Cardiac muscle cell (in vitro differentiated cells and primary cell): ENCODE measurements around the gene APP. TPM values are rescaled to one million over a fixed set of nuclear protein-coding genes. Genes with fewer than 3 reads are reported as not detected.

ENCODE experiments used
- DNase-seq, 2 donors: peaks; one replicate each; pipeline versions ENCODE4 v3.0.0 to v3.0.0-alpha.2; 2010 to 2017; ENCODE audit warnings: low read depth in 1 of 2, low spot score in 1 of 2
- H3K27ac ChIP-seq: fragments of 200-600 bp; sonication (generic); 2 replicates; pipeline ENCODE4 v1.5.1; 2016
- H3K27me3 ChIP-seq: fragments of 200-600 bp; sonication (generic); 2 replicates; pipeline ENCODE4 v1.6.0; 2016; ENCODE audit warnings: control low read depth
- H3K36me3 ChIP-seq: fragments of 200-600 bp; sonication (generic); 2 replicates; pipeline ENCODE4 v1.5.1; 2016; ENCODE audit warnings: control low read depth
- H3K4me1 ChIP-seq: fragments of 200-600 bp; sonication (generic); 2 replicates; pipeline ENCODE4 v1.8.1; 2017; ENCODE audit warnings: low read depth, mild to moderate bottlenecking, mixed run types
- H3K4me3 ChIP-seq: fragments of 200-600 bp; sonication (generic); 2 replicates; pipeline ENCODE4 v1.5.1; 2016; ENCODE audit warnings: mild to moderate bottlenecking
- H3K9me3 ChIP-seq: fragments of 200-600 bp; sonication (generic); 2 replicates; pipeline ENCODE4 v1.5.1; 2017; ENCODE audit warnings: low read depth, mild to moderate bottlenecking, control low read depth
- polyA plus RNA-seq: library from polyadenylated mRNA; unstranded; fragments of >200 nt; fragmentation: Nextera tagmentation; extraction: Ambion mirVana; gene quantifications from 2 replicates; pipeline ENCODE4 v1.2.1, GENCODE V29; 2016
- total RNA-seq: library from RNA; depleted of rRNA; stranded (reverse); fragments of >200 nt; gene quantifications from 2 replicates; pipeline ENCODE4 v1.2.3, GENCODE V29; 2016
- TF ChIP-seq, protein P1 (sequence below): IDR thresholded peaks from 2 replicates; pipeline ENCODE4 v1.5.1; 2012; ENCODE audit warnings: low read depth, mild to moderate bottlenecking, low read length

The APP gene
- total and polyA plus RNA-seq, 2 experiments from 2014 or later: 31.8 to 359 TPM

DNA sequence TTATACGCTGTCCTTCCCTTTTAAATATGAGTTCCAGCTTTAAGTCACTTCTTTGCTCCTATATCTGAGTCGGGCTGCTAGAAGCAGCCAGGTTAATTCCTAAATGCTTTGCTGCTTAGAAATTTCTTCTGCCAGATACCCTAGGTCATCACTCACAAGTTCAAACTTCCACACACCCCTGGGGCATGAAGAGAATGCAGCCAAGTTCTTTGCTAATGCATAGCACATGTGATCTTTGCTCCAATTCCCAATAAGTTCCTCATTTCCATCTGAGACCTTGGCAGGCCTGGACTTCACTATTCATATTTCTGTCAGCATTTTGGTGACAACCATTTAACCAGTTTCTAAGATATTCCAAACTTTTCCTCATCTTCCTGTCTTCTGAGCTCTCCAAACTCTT is 14.5 kb upstream of the APP start:
- Histone ChIP-seq H3K9me3 (no peaks in the 10 kb centered on the region), H3K36me3 (no peaks in the 10 kb centered on the region), H3K27ac (no peak overlapping the region), H3K4me1 (no peaks in the 10 kb centered on the region), H3K27me3 (no peaks in the 10 kb centered on the region), H3K4me3 (no peak overlapping the region)
- DNase-seq: no peak
- TF ChIP-seq, protein P1, sequence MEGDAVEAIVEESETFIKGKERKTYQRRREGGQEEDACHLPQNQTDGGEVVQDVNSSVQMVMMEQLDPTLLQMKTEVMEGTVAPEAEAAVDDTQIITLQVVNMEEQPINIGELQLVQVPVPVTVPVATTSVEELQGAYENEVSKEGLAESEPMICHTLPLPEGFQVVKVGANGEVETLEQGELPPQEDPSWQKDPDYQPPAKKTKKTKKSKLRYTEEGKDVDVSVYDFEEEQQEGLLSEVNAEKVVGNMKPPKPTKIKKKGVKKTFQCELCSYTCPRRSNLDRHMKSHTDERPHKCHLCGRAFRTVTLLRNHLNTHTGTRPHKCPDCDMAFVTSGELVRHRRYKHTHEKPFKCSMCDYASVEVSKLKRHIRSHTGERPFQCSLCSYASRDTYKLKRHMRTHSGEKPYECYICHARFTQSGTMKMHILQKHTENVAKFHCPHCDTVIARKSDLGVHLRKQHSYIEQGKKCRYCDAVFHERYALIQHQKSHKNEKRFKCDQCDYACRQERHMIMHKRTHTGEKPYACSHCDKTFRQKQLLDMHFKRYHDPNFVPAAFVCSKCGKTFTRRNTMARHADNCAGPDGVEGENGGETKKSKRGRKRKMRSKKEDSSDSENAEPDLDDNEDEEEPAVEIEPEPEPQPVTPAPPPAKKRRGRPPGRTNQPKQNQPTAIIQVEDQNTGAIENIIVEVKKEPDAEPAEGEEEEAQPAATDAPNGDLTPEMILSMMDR: no peak

DNA sequence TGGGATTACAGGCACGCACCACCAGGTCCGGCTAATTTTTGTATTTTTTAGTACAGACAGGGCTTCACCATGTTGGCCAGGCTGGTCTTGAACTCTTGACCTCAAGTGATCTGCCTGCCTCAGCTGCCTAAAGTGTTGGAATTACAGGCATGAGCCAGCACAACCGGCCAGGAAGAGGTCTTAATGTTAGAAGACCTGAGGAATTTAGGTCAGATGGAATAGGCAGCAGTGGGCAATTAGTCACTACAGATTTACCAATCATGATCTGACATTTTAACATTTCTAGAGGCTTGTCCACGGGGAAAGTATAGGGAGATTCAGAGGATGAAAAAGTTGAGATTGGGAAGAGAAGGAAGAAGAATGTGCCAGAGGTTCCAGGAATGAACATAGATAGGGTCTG is 8.9 kb upstream of the APP start:
- H3K27ac ChIP-seq: no peak overlapping the region
- TF ChIP-seq, protein P1: no peak
- no peaks in the 10 kb centered on the region for H3K9me3 ChIP-seq
- H3K36me3 ChIP-seq: no peaks in the 10 kb centered on the region
- H3K4me1 ChIP-seq: no peaks in the 10 kb centered on the region
- no peaks in the 10 kb centered on the region for H3K27me3 ChIP-seq
- peak in 1 of 2 donors; percentile 12 for DNase-seq
- H3K4me3 ChIP-seq: no peak overlapping the region

DNA sequence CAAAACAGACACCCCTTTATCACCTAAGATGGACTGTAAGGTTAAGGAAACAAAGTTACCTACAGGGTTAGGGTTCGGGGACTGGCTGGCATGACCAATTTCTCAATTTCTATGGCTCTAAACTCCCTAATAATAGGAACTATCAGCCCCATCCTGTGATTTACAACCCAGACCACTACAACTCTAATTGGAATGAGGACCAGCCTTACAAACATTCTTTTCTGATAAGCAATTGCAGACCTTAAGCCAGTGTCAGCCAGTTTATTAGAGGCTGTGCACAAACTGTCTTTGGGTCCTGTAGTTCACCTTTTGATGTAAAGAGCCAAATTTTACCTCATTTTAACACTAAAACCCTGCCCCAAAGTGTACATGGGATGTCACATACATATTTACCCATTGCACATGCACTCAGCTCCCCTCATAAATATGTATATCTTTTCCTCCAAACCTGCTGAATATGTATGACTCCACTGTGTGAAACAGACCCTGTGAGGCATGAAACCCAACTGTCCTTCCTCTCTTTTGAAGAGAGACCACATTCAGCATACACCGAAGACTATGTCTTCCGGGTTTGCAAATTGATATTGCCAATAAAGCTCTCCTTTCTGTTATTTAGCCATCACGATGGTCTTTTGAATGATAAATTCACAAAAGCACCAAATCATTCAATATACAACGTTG is 7.3 kb upstream of the APP start:
- H3K4me3 ChIP-seq: no peak overlapping the region
- TF ChIP-seq, protein P1: no peak
- H3K27ac ChIP-seq: no peak overlapping the region
- no peak for DNase-seq
- H3K4me1 ChIP-seq: no peaks in the 10 kb centered on the region
- H3K36me3 ChIP-seq: no peaks in the 10 kb centered on the region
- no peaks in the 10 kb centered on the region for H3K27me3 ChIP-seq
- H3K9me3 ChIP-seq: no peaks in the 10 kb centered on the region

DNA sequence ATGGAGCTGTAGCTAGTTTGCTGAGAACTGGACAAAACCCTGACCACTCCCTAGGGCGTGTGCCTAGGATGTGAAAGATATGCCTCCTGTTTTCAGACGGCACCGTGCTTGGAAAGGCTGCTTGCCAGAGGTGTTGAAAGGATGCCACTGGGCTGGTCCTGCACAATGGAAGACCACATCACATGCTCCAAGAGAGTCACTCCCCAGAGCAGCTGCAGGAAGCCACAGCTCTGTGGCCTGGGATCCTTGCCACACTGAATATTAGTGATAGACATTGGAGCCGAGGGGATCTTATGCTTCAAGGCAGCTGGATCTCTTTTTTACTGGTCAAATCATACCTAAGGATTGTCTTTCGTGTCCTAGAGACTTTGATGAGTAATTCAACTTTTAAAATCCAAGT is 6.6 kb upstream of the APP start:
- Histone ChIP-seq H3K27me3 (no peaks in the 10 kb centered on the region), H3K36me3 (no peaks in the 10 kb centered on the region), H3K27ac (no peak overlapping the region), H3K9me3 (no peaks in the 10 kb centered on the region), H3K4me3 (no peak overlapping the region), H3K4me1 (no peaks in the 10 kb centered on the region)
- TF ChIP-seq, protein P1: no peak
- no peak for DNase-seq

DNA sequence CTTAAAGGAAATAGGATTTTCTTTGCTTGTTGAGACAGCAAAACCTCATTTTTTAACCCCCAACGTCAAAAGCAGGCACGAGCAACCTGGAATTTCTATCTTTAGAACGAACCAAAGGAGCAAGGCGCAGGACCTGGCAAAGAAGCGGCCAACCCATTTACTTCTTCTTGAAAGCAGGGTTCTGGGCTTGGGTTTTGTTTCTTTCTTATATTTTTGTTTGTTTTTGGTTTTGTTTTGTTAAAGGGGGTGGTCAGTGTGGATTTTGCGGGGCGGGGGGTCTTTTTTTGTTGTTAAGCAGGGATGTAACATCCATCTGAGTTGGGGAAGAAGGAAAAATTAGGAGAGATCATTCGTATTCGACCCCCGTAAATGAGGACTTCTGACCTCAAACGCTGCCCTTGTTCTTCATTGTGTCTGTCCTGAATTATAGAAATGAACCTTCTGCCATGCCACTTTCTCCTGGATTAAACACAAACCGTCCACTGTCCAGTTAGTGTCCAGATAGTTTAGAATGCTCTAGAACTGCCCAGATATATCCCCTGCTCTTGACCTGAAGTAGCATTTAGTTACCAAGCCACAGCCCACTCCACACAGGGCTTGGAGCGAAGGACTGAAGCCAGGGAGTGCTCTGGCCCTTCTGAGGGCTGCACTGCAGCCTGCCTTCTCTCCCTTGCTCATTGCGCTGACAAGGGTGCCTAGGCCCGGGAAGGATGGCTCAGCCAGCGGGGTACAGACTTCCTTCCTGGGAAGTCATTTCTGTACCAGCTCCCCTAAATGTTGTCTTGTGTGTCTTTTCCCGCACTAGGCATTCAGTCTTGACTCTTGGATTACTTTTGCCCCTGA is 909 bp upstream of the APP start:
- Histone ChIP-seq H3K36me3 (no peaks in the 10 kb centered on the region), H3K9me3 (no peaks in the 10 kb centered on the region), H3K4me3 (peak overlapping the region; percentile 67), H3K4me1 (peaks cover 23% of the 10 kb centered on the region), H3K27ac (no peak overlapping the region), H3K27me3 (no peaks in the 10 kb centered on the region)
- TF ChIP-seq, protein P1: no peak
- no peak for DNase-seq
